Neural progenitor cell (in vitro differentiated cells): ENCODE results near the gene POU6F1.

Source experiments
- CTCF ChIP-seq: fragments of 200-600 bp; sonication (generic); IDR thresholded peaks from 2 replicates; pipeline ENCODE4 v1.5.1; 2017; ENCODE audit warnings: antibody characterized with exemption, mild to moderate bottlenecking
- EZH2 ChIP-seq: fragments of 200-600 bp; sonication (generic); IDR thresholded peaks from 2 replicates; pipeline ENCODE4 v1.6.1; 2017; ENCODE audit warnings: antibody characterized with exemption, mild to moderate bottlenecking, moderate library complexity
- EZH2phosphoT487 ChIP-seq: fragments of 200-600 bp; sonication (generic); IDR thresholded peaks from 2 replicates; pipeline ENCODE4 v1.6.1; 2017; ENCODE audit warnings: antibody characterized with exemption

DNA sequence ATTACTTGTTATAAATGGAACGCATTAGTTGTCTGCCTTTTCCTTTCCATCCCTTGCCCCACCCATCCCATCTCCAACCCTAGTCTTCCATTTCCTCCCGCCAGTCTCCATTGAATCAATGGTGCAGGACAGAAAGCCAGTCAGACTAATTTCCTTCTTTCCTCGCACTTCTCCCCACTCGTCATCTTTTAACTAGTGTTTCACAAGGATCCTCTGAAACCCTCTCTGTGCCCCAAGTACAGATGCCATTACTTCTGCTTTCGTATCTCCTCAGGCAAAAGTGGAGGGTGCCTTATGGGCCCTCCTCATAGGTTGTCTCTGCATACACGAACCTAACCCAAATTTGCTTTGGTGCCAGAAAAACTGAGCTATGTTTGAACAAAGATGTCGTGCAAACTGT lies 25.0 kb upstream of the POU6F1 start:
- no peak for TF ChIP-seq CTCF
- no peak for TF ChIP-seq EZH2
- no peak for TF ChIP-seq EZH2phosphoT487
